ENCODE measurements around the gene MOB1A.
"Not testable (repeated sequence)": the region's sequence is repeated elsewhere in the genome, so short reads cannot be mapped to it uniquely, and the experiment has no call there.

MOB1A gene

DNA sequence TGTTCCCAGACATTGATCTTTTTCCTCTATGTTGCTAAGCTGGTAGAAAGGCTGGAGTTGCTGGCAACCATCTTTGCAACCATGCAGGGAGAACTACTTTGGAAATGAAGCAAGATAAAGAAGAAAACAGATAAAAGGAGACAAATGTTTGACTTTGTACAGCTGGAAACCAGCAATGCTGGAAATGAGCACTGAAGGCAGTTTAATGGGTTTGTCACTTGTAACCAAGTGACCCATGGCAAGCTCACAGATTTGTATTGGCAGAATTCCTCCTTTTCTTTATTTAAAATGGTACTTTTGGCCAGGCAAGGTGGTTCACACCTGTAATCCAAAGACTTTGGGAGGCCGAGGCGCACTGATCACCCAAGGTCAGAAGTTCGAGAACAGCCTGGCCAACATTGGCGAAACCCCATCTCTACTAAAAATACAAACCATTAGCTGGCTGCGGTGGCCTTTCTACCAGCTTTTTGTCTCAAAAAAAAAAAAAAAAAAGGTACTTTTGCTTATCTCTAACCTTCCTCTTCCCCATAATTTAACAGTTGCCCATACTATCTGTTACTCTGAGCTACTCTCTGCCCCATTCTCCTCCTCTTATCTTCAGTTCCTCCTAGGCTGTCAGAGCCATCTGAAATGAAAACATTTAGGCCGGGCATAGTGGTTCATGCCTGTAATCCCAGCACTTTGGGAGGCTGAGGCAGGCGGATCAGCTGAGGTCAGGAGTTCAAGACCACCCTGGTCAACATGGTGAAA is 28.9 kb downstream of the MOB1A start:
- in situ Hi-C loops (cut with MboI; ENCODE audit: low sequenced_read_pairs): no loop called here

DNA sequence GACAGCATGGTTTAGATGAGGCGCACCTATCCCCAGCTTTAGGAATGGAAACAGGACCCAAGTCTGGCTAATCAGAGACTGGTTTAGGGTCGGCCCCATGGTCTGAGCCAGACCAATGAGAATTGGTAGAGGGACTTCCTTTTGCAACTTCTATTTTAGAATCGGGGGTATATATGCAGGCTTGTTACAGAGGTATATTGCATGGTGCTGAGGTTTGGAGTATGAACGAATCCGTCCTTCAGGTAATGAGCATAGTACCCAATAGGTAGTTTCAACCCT is 29.5 kb downstream of the MOB1A start:
- in situ Hi-C loops (cut with MboI; ENCODE audit: low sequenced_read_pairs): no loop called here

- in situ Hi-C loops (cut with MboI; ENCODE audit: low sequenced_read_pairs): no loop called here
These were observed 30.0 kb downstream of the MOB1A start for GRCh38 chr2:74148457-74149246.

- in situ Hi-C loops (cut with MboI; ENCODE audit: low sequenced_read_pairs): no loop called here
These were observed 30.8 kb downstream of the MOB1A start, which contains the start of gene BOLA3 for GRCh38 chr2:74147727-74148456. BOLA3 (minus strand) TSS chr2:74147912; CDS start chr2:74147874, 38 bp downstream.

GRCh38 chr2:74146929-74147726 is 31.6 kb downstream of the MOB1A start:
- in situ Hi-C loops (cut with MboI; ENCODE audit: low sequenced_read_pairs): no loop called here

DNA sequence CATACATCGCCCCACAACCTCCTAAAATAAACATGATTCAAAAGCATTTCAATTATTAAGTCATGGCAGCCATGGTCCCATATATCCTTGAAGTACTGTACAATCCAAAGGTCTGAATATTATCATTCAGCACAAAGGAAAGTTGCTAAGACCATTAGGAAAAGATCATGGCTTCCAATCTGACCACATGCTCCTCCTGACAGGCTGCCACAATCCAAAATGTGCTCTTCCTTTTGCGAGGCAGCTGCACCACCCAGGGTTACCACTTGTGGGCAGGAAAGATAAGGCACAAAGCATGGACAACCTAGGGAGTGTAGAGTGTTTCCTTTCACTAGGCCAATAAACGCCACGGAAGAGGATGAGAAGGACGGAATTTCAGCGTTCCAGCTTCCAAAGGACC is 36.3 kb downstream of the MOB1A start:
- in situ Hi-C loops (cut with MboI; ENCODE audit: low sequenced_read_pairs): no loop called here

DNA sequence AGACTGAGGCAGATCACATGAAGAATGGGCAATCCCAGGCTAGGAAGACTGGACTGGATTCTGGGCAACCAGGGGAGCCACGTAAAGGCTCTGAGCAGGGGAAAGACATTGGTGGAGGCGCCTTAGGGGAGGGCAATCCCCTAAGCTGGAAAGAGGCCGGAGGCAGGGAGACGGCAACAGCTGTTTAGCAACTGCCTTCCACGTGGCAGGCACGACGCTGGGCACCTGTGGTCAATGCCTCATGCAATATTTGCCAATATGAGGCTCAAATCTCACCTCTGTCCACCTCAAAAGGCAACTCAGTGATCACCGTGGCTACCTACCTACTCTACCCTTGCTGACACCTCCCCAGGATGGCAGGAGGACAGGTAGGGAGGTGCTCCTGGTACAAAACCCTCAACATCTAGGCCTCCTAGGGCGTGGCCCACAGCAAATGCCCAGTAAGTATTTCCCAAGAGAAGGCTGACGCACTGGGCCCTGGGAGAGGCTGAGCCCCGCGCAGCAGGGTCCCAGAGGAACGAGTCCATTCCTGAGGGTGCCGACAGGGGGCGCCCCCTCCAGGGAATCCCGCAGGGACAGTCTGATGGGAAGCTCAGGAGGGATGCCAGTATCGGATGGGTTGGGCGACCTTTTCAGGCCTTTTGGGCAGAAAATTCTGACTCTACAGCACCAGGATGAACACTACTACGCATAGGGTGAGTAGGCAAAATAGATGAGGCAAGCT is 39.9 kb downstream of the MOB1A start:
- in situ Hi-C loops (cut with MboI; ENCODE audit: low sequenced_read_pairs): no loop called here

- in situ Hi-C loops (cut with MboI; ENCODE audit: low sequenced_read_pairs): no loop called here
These were observed 40.8 kb downstream of the MOB1A start for GRCh38 chr2:74137651-74138599.

GRCh38 chr2:74131901-74132300 is 46.8 kb downstream of the MOB1A start:
- in situ Hi-C loops (cut with MboI; ENCODE audit: low sequenced_read_pairs): no loop called here

GRCh38 chr2:74130211-74130995 is 48.3 kb downstream of the MOB1A start:
- in situ Hi-C loops (cut with MboI; ENCODE audit: low sequenced_read_pairs): no loop called here

- in situ Hi-C loops (cut with MboI; ENCODE audit: low sequenced_read_pairs): no loop called here
These were observed 50.5 kb downstream of the MOB1A start for GRCh38 chr2:74128206-74128605.

DNA sequence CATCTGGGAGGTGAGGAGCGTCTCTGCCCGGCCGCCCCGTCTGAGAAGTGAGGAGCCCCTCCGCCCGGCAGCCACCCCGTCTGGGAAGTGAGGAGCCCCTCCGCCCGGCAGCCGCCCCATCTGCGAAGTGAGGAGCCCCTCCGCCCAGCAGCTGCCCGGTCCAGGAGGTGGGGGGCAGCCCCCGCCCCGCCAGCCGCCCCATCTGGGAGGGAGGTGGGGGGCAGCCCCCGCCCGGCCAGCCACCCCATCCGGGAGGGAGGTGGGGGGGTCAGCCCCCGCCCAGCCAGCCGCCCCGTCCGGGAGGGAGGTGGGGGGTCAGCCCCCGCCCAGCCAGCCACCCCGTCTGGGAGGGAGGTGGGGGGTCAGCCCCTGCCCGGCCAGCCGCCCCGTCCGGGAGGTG is 54.7 kb downstream of the MOB1A start:
- in situ Hi-C loops (cut with MboI; ENCODE audit: low sequenced_read_pairs): not testable (repeated sequence)

- in situ Hi-C loops (cut with MboI; ENCODE audit: low sequenced_read_pairs): not testable (repeated sequence)
These were observed 56.8 kb downstream of the MOB1A start for GRCh38 chr2:74121846-74122245.

- in situ Hi-C loops (cut with MboI; ENCODE audit: low sequenced_read_pairs): no loop called here
These were observed 58.5 kb downstream of the MOB1A start for GRCh38 chr2:74119912-74120825.

DNA sequence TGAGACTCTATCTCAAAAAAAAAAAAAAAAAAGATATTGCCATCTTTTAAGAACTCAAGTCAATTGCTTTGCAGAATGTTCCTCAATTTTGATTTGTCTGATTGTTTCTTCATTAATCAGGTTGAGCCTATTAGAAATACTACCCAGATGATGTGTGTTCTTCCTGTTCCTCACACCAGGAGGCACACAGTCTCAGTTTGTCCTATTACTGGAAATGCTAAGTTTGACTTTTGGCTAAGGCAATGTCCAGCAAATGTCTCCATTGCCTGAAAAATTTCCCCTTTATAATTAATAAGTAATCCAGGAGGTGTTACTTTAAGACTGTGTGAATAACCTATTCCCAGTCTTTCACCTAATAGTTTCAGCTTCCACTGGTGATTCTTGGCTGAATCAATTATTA is 59.3 kb downstream of the MOB1A start:
- in situ Hi-C loops (cut with MboI; ENCODE audit: low sequenced_read_pairs): no loop called here

- in situ Hi-C loops (cut with MboI; ENCODE audit: low sequenced_read_pairs): no loop called here
These were observed 67.3 kb downstream of the MOB1A start for GRCh38 chr2:74111380-74111779.

GRCh38 chr2:74110537-74110936 is 68.1 kb downstream of the MOB1A start:
- in situ Hi-C loops (cut with MboI; ENCODE audit: low sequenced_read_pairs): no loop called here
